Skeletal muscle cell (primary cell): ENCODE data around the gene MCF2L2.
A peak's percentile ranks its signal among the peaks of the same experiment; 100 is the strongest.
"Not testable (repeated sequence)": the region's sequence is repeated elsewhere in the genome, so short reads cannot be mapped to it uniquely, and the experiment has no call there.

Experiments
- DNase-seq: peaks from one replicate; pipeline ENCODE4 v3.0.0-alpha.2; 2010; ENCODE audit warnings: low read depth
- H3K4me3 ChIP-seq: 2 replicates; pipeline ENCODE4 v1.5.1; 2011; ENCODE audit warnings: low read depth, mild to moderate bottlenecking, control low read depth, low read length, moderate library complexity

Gene MCF2L2

GRCh38 chr3:183375787-183376186, 52.6 kb downstream of the MCF2L2 start:
- no peak for DNase-seq
- no peak overlapping the region for H3K4me3 ChIP-seq

GRCh38 chr3:183375337-183375736, 53.1 kb downstream of the MCF2L2 start:
- H3K4me3 ChIP-seq: no peak overlapping the region
- DNase-seq: no peak

- DNase-seq: no peak
- H3K4me3 ChIP-seq: no peak overlapping the region
These were observed 55.5 kb downstream of the MCF2L2 start for GRCh38 chr3:183372911-183373310.

GRCh38 chr3:183371600-183371968, 56.8 kb downstream of the MCF2L2 start:
- DNase-seq, H3K4me3 ChIP-seq: not testable (repeated sequence)

GRCh38 chr3:183370391-183370790, 58.0 kb downstream of the MCF2L2 start:
- no peak overlapping the region for H3K4me3 ChIP-seq
- DNase-seq: peak; percentile 42

GRCh38 chr3:183369627-183370026, 58.8 kb downstream of the MCF2L2 start:
- no peak for DNase-seq
- no peak overlapping the region for H3K4me3 ChIP-seq

- H3K4me3 ChIP-seq: no peak overlapping the region
- no peak for DNase-seq
These were observed 59.3 kb downstream of the MCF2L2 start for GRCh38 chr3:183369117-183369516.

- DNase-seq: no peak
- H3K4me3 ChIP-seq: no peak overlapping the region
These were observed 67.3 kb downstream of the MCF2L2 start for GRCh38 chr3:183360971-183361624.

- no peak overlapping the region for H3K4me3 ChIP-seq
- peak; percentile 75 for DNase-seq
These were observed 69.4 kb downstream of the MCF2L2 start for GRCh38 chr3:183359036-183359435.

GRCh38 chr3:183357564-183358079, 70.8 kb downstream of the MCF2L2 start:
- no peak for DNase-seq

GRCh38 chr3:183356920-183357319, 71.5 kb downstream of the MCF2L2 start:
- no peak for DNase-seq
- no peak overlapping the region for H3K4me3 ChIP-seq

More at GRCh38 chr3:183357564-183358079, 70.8 kb downstream of the MCF2L2 start:
- no peak overlapping the region for H3K4me3 ChIP-seq

- no peak overlapping the region for H3K4me3 ChIP-seq
- no peak for DNase-seq
These were observed 73.5 kb downstream of the MCF2L2 start for GRCh38 chr3:183354874-183355273.

- no peak for DNase-seq
- H3K4me3 ChIP-seq: no peak overlapping the region
These were observed 74.0 kb downstream of the MCF2L2 start for GRCh38 chr3:183354325-183354831.

- no peak for DNase-seq
- no peak overlapping the region for H3K4me3 ChIP-seq
These were observed 75.0 kb downstream of the MCF2L2 start for GRCh38 chr3:183353421-183353820.

- H3K4me3 ChIP-seq: no peak overlapping the region
- DNase-seq: no peak
These were observed 78.3 kb downstream of the MCF2L2 start for GRCh38 chr3:183350164-183350563.

GRCh38 chr3:183349421-183350157, 78.8 kb downstream of the MCF2L2 start:
- no peak for DNase-seq
- H3K4me3 ChIP-seq: no peak overlapping the region

- no peak overlapping the region for H3K4me3 ChIP-seq
- DNase-seq: no peak
These were observed 85.6 kb downstream of the MCF2L2 start for GRCh38 chr3:183342824-183343223.

GRCh38 chr3:183341545-183342288, 86.7 kb downstream of the MCF2L2 start:
- no peak for DNase-seq
- no peak overlapping the region for H3K4me3 ChIP-seq

- DNase-seq: no peak
- H3K4me3 ChIP-seq: no peak overlapping the region
These were observed 88.2 kb downstream of the MCF2L2 start for GRCh38 chr3:183340222-183340621.

- no peak overlapping the region for H3K4me3 ChIP-seq
- DNase-seq: no peak
These were observed 88.8 kb downstream of the MCF2L2 start for GRCh38 chr3:183339461-183340086.
